Fibroblast of lung (primary cell): ENCODE measurements around the gene PCDH9. TPM values are rescaled to one million over a fixed set of nuclear protein-coding genes. Genes with fewer than 3 reads are reported as not detected.

ENCODE experiments used
- DNase-seq, 2 donors: peaks; one replicate each; pipeline versions ENCODE4 v3.0.0 to v3.0.0-alpha.2; 2010; ENCODE audit warnings: low read depth in 2 of 2
- H2AFZ ChIP-seq: 2 replicates; pipeline ENCODE4 v1.5.1; 2012; ENCODE audit warnings: low read length, control low read depth, inconsistent platforms
- H3K27ac ChIP-seq: 2 replicates; pipeline ENCODE4 v1.5.1; 2011; ENCODE audit warnings: low read length, control low read depth; ENCODE audit not compliant: insufficient read depth
- H3K27me3 ChIP-seq: 2 replicates; pipeline ENCODE4 v1.5.1; 2011; ENCODE audit warnings: mild to moderate bottlenecking, low read length; ENCODE audit not compliant: control insufficient read depth, insufficient read depth
- H3K36me3 ChIP-seq: 2 replicates; pipeline ENCODE4 v1.5.1; 2011; ENCODE audit warnings: low read length; ENCODE audit not compliant: control insufficient read depth, insufficient read depth
- H3K4me1 ChIP-seq: 2 replicates; pipeline ENCODE4 v1.5.1; 2011; ENCODE audit warnings: low read length; ENCODE audit not compliant: control insufficient read depth, insufficient read depth; ENCODE audit errors: extremely low read depth
- H3K4me2 ChIP-seq: 2 replicates; pipeline ENCODE4 v1.5.1; 2011; ENCODE audit warnings: low read length, control low read depth; ENCODE audit not compliant: insufficient read depth; ENCODE audit errors: extremely low read depth
- H3K4me3 ChIP-seq, 4 experiments: fragments of 200-600 bp in 1 of 4; sonication (generic) in 1 of 4; replicated peaks in 1 of 4; 2 replicates each; pipeline ENCODE4 v1.5.1; 2011 to 2016; ENCODE audit warnings: low read length in 4 of 4, low read depth in 3 of 4, mild to moderate bottlenecking in 3 of 4, control low read depth in 2 of 4, inconsistent platforms in 1 of 4, mixed read lengths in 1 of 4; ENCODE audit not compliant: insufficient read depth in 1 of 4; ENCODE audit errors: control extremely low read depth in 1 of 4
- H3K79me2 ChIP-seq: 2 replicates; pipeline ENCODE4 v1.5.1; 2012; ENCODE audit warnings: mild to moderate bottlenecking, low read length, inconsistent platforms; ENCODE audit not compliant: control insufficient read depth, insufficient read depth
- H3K9ac ChIP-seq: 2 replicates; pipeline ENCODE4 v1.5.1; 2011; ENCODE audit warnings: mild to moderate bottlenecking, low read length, control low read depth; ENCODE audit not compliant: insufficient read depth
- H3K9me3 ChIP-seq: 2 replicates; pipeline ENCODE4 v1.5.1; 2012; ENCODE audit warnings: low read depth, low read length; ENCODE audit not compliant: control insufficient read depth, insufficient read depth
- H4K20me1 ChIP-seq: 2 replicates; pipeline ENCODE4 v1.5.1; 2011; ENCODE audit warnings: low read length; ENCODE audit not compliant: control insufficient read depth, insufficient read depth; ENCODE audit errors: extremely low read depth
- EZH2 ChIP-seq: IDR thresholded peaks from 2 replicates; pipeline ENCODE4 v1.5.1; 2012; ENCODE audit warnings: low read length, control low read depth, mild to moderate bottlenecking; ENCODE audit errors: missing control alignments
- polyA plus RNA-seq, 2 donors: library from polyadenylated mRNA; depleted of rRNA in 1 of 2; stranded (reverse) in 1 of 2; unstranded in 1 of 2; fragments of >200 nt; gene quantifications; 2 replicates each; pipeline ENCODE4 v1.2.1, GENCODE V29; 2011 to 2012; ENCODE audit warnings: missing spikeins in 1 of 2
- total RNA-seq: library from RNA; depleted of rRNA; stranded (reverse); fragments of >200 nt; gene quantifications from 2 replicates; pipeline ENCODE4 v1.2.1, GENCODE V29; 2014
- TF ChIP-seq, protein P1 (sequence below), 2 donors: IDR thresholded peaks in 1 of 2; conservative IDR thresholded peaks in 1 of 2; 1 replicate in 1 of 2; 2 replicates in 1 of 2; pipeline ENCODE4 v1.5.1; 2011 to 2012; ENCODE audit warnings: low read length in 2 of 2, control low read depth in 1 of 2, inconsistent platforms in 1 of 2, low read depth in 1 of 2, mild to moderate bottlenecking in 1 of 2

Gene PCDH9
- total and polyA plus RNA-seq, 2 donors (not counting 1 experiment from before 2014, with no cell fraction given): 0.50 to 0.67 TPM

DNA sequence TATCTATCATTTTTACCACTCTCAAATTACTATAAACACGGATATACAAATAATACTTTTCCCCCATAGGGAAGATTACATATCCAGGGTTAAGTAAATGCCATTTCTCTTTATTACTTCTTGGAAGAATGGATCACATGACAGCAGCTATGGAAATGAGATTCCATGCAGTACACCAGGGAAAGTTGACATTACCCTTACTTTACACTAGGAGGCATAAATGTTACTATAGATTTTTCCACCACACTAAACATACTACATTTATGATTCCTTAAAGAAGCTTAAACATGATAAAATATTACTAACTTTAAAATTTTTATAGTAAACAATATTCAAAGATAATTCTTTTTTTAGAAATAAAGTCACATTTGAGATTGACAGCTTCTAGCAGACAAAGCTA, 611.4 kb downstream of the PCDH9 start:
- H3K9me3 ChIP-seq: no peaks in the 10 kb centered on the region
- DNase-seq: peak; percentile 46 to 72
- no peaks in the 10 kb centered on the region for H3K79me2 ChIP-seq
- H3K9ac ChIP-seq: no peak overlapping the region
- TF ChIP-seq, protein P1, sequence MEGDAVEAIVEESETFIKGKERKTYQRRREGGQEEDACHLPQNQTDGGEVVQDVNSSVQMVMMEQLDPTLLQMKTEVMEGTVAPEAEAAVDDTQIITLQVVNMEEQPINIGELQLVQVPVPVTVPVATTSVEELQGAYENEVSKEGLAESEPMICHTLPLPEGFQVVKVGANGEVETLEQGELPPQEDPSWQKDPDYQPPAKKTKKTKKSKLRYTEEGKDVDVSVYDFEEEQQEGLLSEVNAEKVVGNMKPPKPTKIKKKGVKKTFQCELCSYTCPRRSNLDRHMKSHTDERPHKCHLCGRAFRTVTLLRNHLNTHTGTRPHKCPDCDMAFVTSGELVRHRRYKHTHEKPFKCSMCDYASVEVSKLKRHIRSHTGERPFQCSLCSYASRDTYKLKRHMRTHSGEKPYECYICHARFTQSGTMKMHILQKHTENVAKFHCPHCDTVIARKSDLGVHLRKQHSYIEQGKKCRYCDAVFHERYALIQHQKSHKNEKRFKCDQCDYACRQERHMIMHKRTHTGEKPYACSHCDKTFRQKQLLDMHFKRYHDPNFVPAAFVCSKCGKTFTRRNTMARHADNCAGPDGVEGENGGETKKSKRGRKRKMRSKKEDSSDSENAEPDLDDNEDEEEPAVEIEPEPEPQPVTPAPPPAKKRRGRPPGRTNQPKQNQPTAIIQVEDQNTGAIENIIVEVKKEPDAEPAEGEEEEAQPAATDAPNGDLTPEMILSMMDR (conservative IDR thresholded peaks at IDR 0.05 in 1 of 2, IDR thresholded peaks at IDR 0.05 in 1 of 2; ENCODE audit: low read depth in 1 of 2, low read length in 2 of 2): peak; percentile 23 to 64
- no peak for TF ChIP-seq EZH2
- no peaks in the 10 kb centered on the region for H3K4me1 ChIP-seq
- no peak overlapping the region for H3K27ac ChIP-seq
- H3K4me2 ChIP-seq: no peak overlapping the region
- no peaks in the 10 kb centered on the region for H3K36me3 ChIP-seq
- H3K27me3 ChIP-seq: no peaks in the 10 kb centered on the region
- H2AFZ ChIP-seq: no peak overlapping the region
- no peak overlapping the region for H3K4me3 ChIP-seq
- H4K20me1 ChIP-seq: no peaks in the 10 kb centered on the region

DNA sequence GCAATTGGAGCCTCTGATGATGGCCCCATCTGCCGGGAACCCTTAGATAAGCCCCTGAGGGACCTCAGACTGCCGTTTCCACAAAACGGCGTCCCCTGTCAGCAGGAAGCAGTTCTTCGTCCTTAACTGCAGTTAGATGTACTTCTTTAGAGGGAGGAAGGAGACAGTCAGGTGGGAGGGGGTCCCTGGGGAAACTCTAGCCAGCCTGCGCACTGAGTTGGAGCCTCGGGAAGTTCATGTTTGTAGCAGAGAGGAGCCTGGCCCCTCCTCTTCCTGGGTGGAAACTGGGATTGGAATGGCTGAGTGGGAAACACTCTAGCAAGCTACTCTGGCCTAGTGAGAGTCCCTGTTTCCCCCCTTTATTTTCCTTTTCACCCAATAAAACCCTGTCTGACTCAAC, 612.4 kb downstream of the PCDH9 start:
- no peaks in the 10 kb centered on the region for H3K4me1 ChIP-seq
- DNase-seq: no peak
- no peaks in the 10 kb centered on the region for H3K9me3 ChIP-seq
- no peaks in the 10 kb centered on the region for H4K20me1 ChIP-seq
- H2AFZ ChIP-seq: no peak overlapping the region
- no peaks in the 10 kb centered on the region for H3K36me3 ChIP-seq
- H3K9ac ChIP-seq: no peak overlapping the region
- H3K27ac ChIP-seq: no peak overlapping the region
- no peak overlapping the region for H3K4me3 ChIP-seq
- TF ChIP-seq EZH2: no peak
- TF ChIP-seq, protein P1 (conservative IDR thresholded peaks at IDR 0.05 in 1 of 2, IDR thresholded peaks at IDR 0.05 in 1 of 2; ENCODE audit: low read depth in 1 of 2, low read length in 2 of 2): no peak
- no peaks in the 10 kb centered on the region for H3K27me3 ChIP-seq
- H3K79me2 ChIP-seq: no peaks in the 10 kb centered on the region
- no peak overlapping the region for H3K4me2 ChIP-seq

DNA sequence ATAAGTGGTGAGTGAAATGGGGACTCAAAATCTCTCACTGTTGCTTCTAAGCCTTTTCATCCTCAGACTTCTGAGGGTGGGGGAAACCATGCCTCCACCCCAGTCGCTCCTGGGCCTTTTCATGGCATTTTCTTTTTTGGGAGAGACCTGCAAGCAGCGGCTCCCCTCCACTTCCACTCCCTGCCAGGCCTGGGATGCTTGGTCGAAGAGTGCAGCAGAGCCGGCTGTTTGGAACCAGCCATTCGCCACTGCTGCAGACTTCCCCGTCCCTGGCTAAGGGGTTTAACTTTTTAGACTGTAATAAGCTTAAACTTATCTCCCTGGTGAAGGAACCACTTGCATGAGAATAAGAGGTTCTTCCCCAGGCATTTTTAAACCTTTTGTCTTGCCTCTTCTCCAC, 617.2 kb downstream of the PCDH9 start:
- Histone ChIP-seq H3K27ac (no peak overlapping the region), H3K79me2 (no peaks in the 10 kb centered on the region), H3K4me3 (no peak overlapping the region), H3K9me3 (no peaks in the 10 kb centered on the region), H3K36me3 (no peaks in the 10 kb centered on the region), H3K27me3 (no peaks in the 10 kb centered on the region), H3K4me1 (no peaks in the 10 kb centered on the region), H2AFZ (no peak overlapping the region), H3K4me2 (no peak overlapping the region), H3K9ac (no peak overlapping the region), H4K20me1 (no peaks in the 10 kb centered on the region)
- no peak for DNase-seq
- TF ChIP-seq EZH2: no peak
- TF ChIP-seq, protein P1 (conservative IDR thresholded peaks at IDR 0.05 in 1 of 2, IDR thresholded peaks at IDR 0.05 in 1 of 2; ENCODE audit: low read depth in 1 of 2, low read length in 2 of 2): no peak
